ENCODE measurements around the gene BPI.
"Not testable (repeated sequence)": the region's sequence is repeated elsewhere in the genome, so short reads cannot be mapped to it uniquely, and the experiment has no call there.

BPI gene

DNA sequence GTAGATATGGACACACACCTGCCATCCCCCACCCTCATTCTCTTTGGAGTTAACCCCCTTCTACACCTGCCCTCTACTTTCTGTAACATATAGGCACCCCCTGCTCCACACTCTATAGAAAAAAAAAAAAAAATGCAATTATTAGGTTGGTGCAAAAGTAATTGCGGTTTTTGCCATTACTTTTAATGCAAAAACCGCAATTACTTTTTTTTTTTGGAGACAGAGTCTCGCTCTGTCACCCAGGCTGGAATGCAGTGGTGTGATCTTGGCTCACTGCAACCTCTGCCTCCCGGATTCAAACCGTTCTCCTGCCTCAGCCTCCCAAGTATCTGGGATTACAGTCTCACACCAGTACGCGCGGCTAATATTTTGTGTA, 35.6 kb downstream of the BPI start:
- POLR2A ChIA-PET; H3K4me1 ChIP-seq (ENCODE audit: control extremely low read depth in 1 of 4, control insufficient read depth in 4 of 4, insufficient read depth in 4 of 4, low read length in 3 of 4); H3K27ac ChIP-seq (ENCODE audit: insufficient read depth in 1 of 2, low read depth in 1 of 2, low read length in 2 of 2, poor library complexity in 1 of 2, severe bottlenecking in 2 of 2); H3K4me3 ChIP-seq (ENCODE audit: control insufficient read depth in 1 of 7, extremely low read depth in 1 of 7, insufficient read depth in 4 of 7, low read depth in 2 of 7, low read length in 6 of 7); DNase-seq; H3K36me3 ChIP-seq (ENCODE audit: control insufficient read depth in 4 of 4, insufficient read depth in 4 of 4, low read length in 3 of 4): not testable (repeated sequence)
- CTCF ChIA-PET = interaction anchor here (1.0 kb wide), 1 partner anchor 33 kb away, joined by 3 read pairs; no protein-coding TSS in a partner anchor
- Histone ChIP-seq H3K27me3 (replicated peaks in 2 of 5; ENCODE audit: control insufficient read depth in 4 of 5, insufficient read depth in 5 of 5, low read length in 4 of 5) (peaks cover 0 to 47% (median 22%) of the 10 kb centered on the region in 5 experiments), H3K9me3 (ENCODE audit: control extremely low read depth in 1 of 5, control insufficient read depth in 4 of 5, insufficient read depth in 2 of 5, low read depth in 1 of 5, low read length in 4 of 5) (peaks cover 0 to 27% (median 13%) of the 10 kb centered on the region in 5 experiments)
- 74% methylated on average over 3 of the region's 8 CpGs for WGBS (ENCODE audit: insufficient coverage)

DNA sequence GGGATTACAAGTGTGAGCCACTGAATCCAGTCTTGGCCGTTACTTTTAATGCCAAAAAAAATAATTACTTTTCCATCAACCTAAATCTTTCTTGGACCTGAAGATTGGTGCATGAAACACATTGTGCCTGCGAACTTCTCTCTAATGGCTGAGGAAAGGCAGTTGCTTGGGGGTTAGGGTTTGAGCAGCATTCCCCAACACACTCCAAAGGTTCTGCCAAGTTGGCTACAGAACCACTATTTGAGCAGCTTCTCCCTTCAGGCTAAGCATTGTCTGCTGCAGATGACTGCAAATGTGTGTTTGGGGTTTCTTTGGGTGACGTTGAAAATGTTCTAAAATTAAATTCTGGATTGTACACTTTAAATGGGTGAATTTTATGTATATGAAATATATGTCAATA, 36.0 kb downstream of the BPI start:
- POLR2A ChIA-PET = no interaction called here
- 50% methylated on average over 1 of the region's 3 CpGs for WGBS (ENCODE audit: insufficient coverage)
- H3K36me3 ChIP-seq (ENCODE audit: control insufficient read depth in 4 of 4, insufficient read depth in 4 of 4, low read length in 3 of 4) = no peaks in the 10 kb centered on the region
- H3K27me3 ChIP-seq (replicated peaks in 2 of 5; ENCODE audit: control insufficient read depth in 4 of 5, insufficient read depth in 5 of 5, low read length in 4 of 5) = peaks cover 0 to 47% (median 22%) of the 10 kb centered on the region in 5 experiments
- H3K4me1 ChIP-seq (ENCODE audit: control extremely low read depth in 1 of 4, control insufficient read depth in 4 of 4, insufficient read depth in 4 of 4, low read length in 3 of 4) = no peaks in the 10 kb centered on the region
- no peak overlapping the region for H3K4me3 ChIP-seq (ENCODE audit: control insufficient read depth in 1 of 7, extremely low read depth in 1 of 7, insufficient read depth in 4 of 7, low read depth in 2 of 7, low read length in 6 of 7)
- no peak for DNase-seq
- peaks cover 0 to 27% (median 13%) of the 10 kb centered on the region in 5 experiments for H3K9me3 ChIP-seq (ENCODE audit: control extremely low read depth in 1 of 5, control insufficient read depth in 4 of 5, insufficient read depth in 2 of 5, low read depth in 1 of 5, low read length in 4 of 5)
- H3K27ac ChIP-seq (ENCODE audit: insufficient read depth in 1 of 2, low read depth in 1 of 2, low read length in 2 of 2, poor library complexity in 1 of 2, severe bottlenecking in 2 of 2) = no peak overlapping the region
- CTCF ChIA-PET = interaction anchor here (1.0 kb wide), 1 partner anchor 33 kb away, joined by 3 read pairs; no protein-coding TSS in a partner anchor

DNA sequence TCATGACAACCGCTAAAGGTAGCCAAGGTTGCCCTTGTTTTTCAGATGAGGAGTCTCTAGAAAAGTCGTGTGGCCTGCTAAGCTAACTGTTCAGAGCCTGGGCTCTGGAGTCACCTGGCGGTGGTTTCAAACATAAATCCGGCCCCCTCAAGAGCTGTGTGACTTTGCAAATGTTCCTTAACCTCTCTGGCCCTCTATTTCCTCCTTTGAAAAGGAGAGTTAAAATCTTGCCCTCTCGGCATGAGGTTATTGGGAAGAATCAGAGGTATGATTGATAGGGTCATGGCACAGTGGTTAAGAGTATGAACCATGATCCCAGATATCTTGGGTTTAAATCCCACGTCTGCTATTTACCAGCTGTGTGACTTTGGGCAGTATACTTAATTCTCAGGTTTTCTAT, 36.7 kb downstream of the BPI start:
- Histone ChIP-seq H3K27ac (ENCODE audit: insufficient read depth in 1 of 2, low read depth in 1 of 2, low read length in 2 of 2, poor library complexity in 1 of 2, severe bottlenecking in 2 of 2) (no peak overlapping the region), H3K4me3 (ENCODE audit: control insufficient read depth in 1 of 7, extremely low read depth in 1 of 7, insufficient read depth in 4 of 7, low read depth in 2 of 7, low read length in 6 of 7) (no peak overlapping the region), H3K36me3 (ENCODE audit: control insufficient read depth in 4 of 4, insufficient read depth in 4 of 4, low read length in 3 of 4) (no peaks in the 10 kb centered on the region), H3K4me1 (ENCODE audit: control extremely low read depth in 1 of 4, control insufficient read depth in 4 of 4, insufficient read depth in 4 of 4, low read length in 3 of 4) (no peaks in the 10 kb centered on the region), H3K9me3 (ENCODE audit: control extremely low read depth in 1 of 5, control insufficient read depth in 4 of 5, insufficient read depth in 2 of 5, low read depth in 1 of 5, low read length in 4 of 5) (peaks cover 0 to 23% (median 13%) of the 10 kb centered on the region in 5 experiments), H3K27me3 (replicated peaks in 2 of 5; ENCODE audit: control insufficient read depth in 4 of 5, insufficient read depth in 5 of 5, low read length in 4 of 5) (peaks cover 0 to 40% (median 21%) of the 10 kb centered on the region in 5 experiments)
- ChIA-PET CTCF (no interaction called here), POLR2A (no interaction called here)
- 86% methylated on average over 3 of the region's 6 CpGs for WGBS (ENCODE audit: insufficient coverage)
- no peak for DNase-seq

DNA sequence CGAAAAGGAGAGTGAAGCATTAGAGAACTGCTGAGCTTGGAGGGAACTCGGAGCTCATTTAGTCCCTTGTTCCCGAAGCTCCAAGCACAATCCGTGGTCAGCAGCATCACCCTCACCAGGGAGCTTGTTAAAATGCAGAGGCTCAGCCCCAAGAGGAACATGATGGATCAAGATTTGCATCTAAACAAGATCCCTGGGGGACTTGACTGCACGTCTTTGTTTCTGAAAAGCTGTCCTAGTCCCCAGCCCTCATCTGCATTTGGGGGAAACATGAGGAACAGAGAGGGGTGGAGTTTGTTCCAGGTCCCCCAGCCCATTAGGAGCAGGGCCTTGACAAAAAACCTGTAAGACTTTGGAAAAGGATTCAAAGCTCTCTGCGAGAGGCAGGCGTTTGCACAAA, 38.3 kb downstream of the BPI start:
- Histone ChIP-seq H3K9me3 (ENCODE audit: control extremely low read depth in 1 of 5, control insufficient read depth in 4 of 5, insufficient read depth in 2 of 5, low read depth in 1 of 5, low read length in 4 of 5) (peaks cover 0 to 14% (median 7%) of the 10 kb centered on the region in 5 experiments), H3K4me1 (ENCODE audit: control extremely low read depth in 1 of 4, control insufficient read depth in 4 of 4, insufficient read depth in 4 of 4, low read length in 3 of 4) (no peaks in the 10 kb centered on the region), H3K27me3 (replicated peaks in 2 of 5; ENCODE audit: control insufficient read depth in 4 of 5, insufficient read depth in 5 of 5, low read length in 4 of 5) (peaks cover 0 to 25% (median 20%) of the 10 kb centered on the region in 5 experiments), H3K27ac (ENCODE audit: insufficient read depth in 1 of 2, low read depth in 1 of 2, low read length in 2 of 2, poor library complexity in 1 of 2, severe bottlenecking in 2 of 2) (no peak overlapping the region), H3K4me3 (ENCODE audit: control insufficient read depth in 1 of 7, extremely low read depth in 1 of 7, insufficient read depth in 4 of 7, low read depth in 2 of 7, low read length in 6 of 7) (no peak overlapping the region), H3K36me3 (ENCODE audit: control insufficient read depth in 4 of 4, insufficient read depth in 4 of 4, low read length in 3 of 4) (no peaks in the 10 kb centered on the region)
- 58% methylated on average over 6 of the region's 7 CpGs for WGBS (ENCODE audit: insufficient coverage)
- no peak for DNase-seq
- POLR2A ChIA-PET = no interaction called here
- CTCF ChIA-PET = no interaction called here

DNA sequence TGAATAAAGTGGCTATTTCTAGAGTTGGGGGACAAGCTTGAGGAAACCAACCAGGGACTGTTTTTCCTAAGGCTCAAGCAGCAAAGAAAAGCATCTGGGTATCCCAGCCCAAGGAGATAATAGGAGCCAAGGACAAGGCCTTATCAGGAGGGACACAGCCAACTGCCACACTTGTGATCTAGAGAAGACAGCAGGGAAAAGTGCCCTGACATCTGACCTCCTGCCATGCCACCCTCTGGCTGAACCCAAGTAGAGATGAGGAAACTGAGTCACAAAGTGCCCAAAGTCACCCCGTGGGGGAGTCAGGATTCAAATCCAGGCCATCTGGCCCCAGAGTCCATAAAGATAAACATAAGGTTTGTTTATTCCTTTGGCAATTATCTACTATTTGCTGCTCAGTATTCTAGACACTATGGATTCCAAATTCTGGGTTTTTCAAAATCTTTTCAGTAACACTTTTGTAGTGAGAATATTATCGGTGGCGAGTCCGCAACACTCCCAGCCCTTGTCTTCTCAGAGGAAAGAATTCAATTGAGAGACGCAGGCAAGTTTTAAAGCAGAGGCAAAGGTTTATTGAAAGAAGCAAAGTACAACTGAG, 38.9 kb downstream of the BPI start:
- H3K36me3 ChIP-seq (ENCODE audit: control insufficient read depth in 4 of 4, insufficient read depth in 4 of 4, low read length in 3 of 4) = no peaks in the 10 kb centered on the region
- ChIA-PET POLR2A (no interaction called here), CTCF (no interaction called here)
- H3K27me3 ChIP-seq (replicated peaks in 2 of 5; ENCODE audit: control insufficient read depth in 4 of 5, insufficient read depth in 5 of 5, low read length in 4 of 5) = peaks cover 0 to 21% (median 16%) of the 10 kb centered on the region in 5 experiments
- peaks cover 0 to 9% (median 5%) of the 10 kb centered on the region in 5 experiments for H3K9me3 ChIP-seq (ENCODE audit: control extremely low read depth in 1 of 5, control insufficient read depth in 4 of 5, insufficient read depth in 2 of 5, low read depth in 1 of 5, low read length in 4 of 5)
- no peak overlapping the region for H3K27ac ChIP-seq (ENCODE audit: insufficient read depth in 1 of 2, low read depth in 1 of 2, low read length in 2 of 2, poor library complexity in 1 of 2, severe bottlenecking in 2 of 2)
- no peaks in the 10 kb centered on the region for H3K4me1 ChIP-seq (ENCODE audit: control extremely low read depth in 1 of 4, control insufficient read depth in 4 of 4, insufficient read depth in 4 of 4, low read length in 3 of 4)
- 95% methylated on average over 5 of the region's 5 CpGs for WGBS (ENCODE audit: insufficient coverage)
- no peak for DNase-seq
- no peak overlapping the region for H3K4me3 ChIP-seq (ENCODE audit: control insufficient read depth in 1 of 7, extremely low read depth in 1 of 7, insufficient read depth in 4 of 7, low read depth in 2 of 7, low read length in 6 of 7)

DNA sequence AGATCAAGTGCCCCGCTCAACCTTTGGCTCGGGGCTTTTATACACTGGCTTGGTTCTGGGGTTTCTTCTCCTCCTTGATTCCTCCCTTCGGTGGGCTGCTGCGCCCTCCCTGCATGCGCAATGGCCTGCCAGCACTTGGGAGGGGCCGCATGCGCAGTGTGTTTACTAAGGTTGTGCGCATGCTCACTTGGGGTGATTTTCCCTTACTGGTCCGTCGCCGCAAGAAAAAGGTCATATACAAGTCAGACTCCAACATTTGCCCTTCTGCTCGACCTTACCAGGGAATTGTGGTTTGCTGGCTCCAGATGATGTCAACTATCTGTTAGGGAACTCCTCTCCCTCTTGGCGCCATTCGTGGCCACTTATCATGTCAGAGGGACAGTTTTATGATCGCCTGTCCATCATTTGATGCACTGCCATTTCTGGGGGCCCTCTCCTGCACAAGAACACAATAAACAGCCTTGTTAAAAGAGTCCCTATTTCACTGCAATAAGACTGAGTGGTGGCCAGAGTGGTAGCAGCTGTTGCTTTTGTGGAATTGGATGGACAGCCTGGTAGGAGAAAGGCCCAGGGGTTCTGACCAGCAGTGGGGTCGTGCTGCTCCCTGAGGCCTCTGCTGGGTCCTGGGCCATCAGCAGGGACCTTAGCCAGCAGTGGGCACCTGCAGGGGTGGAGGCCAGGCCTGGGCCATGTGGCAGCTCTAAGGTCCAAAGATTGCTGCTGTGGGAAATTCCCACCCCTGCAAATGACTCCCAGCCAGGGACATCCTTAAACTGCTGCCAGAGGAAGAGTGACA, 39.6 kb downstream of the BPI start:
- peaks cover 0 to 20% (median 10%) of the 10 kb centered on the region in 5 experiments for H3K27me3 ChIP-seq (replicated peaks in 2 of 5; ENCODE audit: control insufficient read depth in 4 of 5, insufficient read depth in 5 of 5, low read length in 4 of 5)
- DNase-seq = no peak
- WGBS (ENCODE audit: insufficient coverage) = 88% methylated on average over 13 of the region's 16 CpGs
- H3K4me3 ChIP-seq (ENCODE audit: control insufficient read depth in 1 of 7, extremely low read depth in 1 of 7, insufficient read depth in 4 of 7, low read depth in 2 of 7, low read length in 6 of 7) = no peak overlapping the region
- H3K36me3 ChIP-seq (ENCODE audit: control insufficient read depth in 4 of 4, insufficient read depth in 4 of 4, low read length in 3 of 4) = no peaks in the 10 kb centered on the region
- H3K4me1 ChIP-seq (ENCODE audit: control extremely low read depth in 1 of 4, control insufficient read depth in 4 of 4, insufficient read depth in 4 of 4, low read length in 3 of 4) = no peaks in the 10 kb centered on the region
- ChIA-PET POLR2A (no interaction called here), CTCF (no interaction called here)
- H3K9me3 ChIP-seq (ENCODE audit: control extremely low read depth in 1 of 5, control insufficient read depth in 4 of 5, insufficient read depth in 2 of 5, low read depth in 1 of 5, low read length in 4 of 5) = peaks cover 0 to 3% (median 0%) of the 10 kb centered on the region in 5 experiments
- H3K27ac ChIP-seq (ENCODE audit: insufficient read depth in 1 of 2, low read depth in 1 of 2, low read length in 2 of 2, poor library complexity in 1 of 2, severe bottlenecking in 2 of 2) = no peak overlapping the region

DNA sequence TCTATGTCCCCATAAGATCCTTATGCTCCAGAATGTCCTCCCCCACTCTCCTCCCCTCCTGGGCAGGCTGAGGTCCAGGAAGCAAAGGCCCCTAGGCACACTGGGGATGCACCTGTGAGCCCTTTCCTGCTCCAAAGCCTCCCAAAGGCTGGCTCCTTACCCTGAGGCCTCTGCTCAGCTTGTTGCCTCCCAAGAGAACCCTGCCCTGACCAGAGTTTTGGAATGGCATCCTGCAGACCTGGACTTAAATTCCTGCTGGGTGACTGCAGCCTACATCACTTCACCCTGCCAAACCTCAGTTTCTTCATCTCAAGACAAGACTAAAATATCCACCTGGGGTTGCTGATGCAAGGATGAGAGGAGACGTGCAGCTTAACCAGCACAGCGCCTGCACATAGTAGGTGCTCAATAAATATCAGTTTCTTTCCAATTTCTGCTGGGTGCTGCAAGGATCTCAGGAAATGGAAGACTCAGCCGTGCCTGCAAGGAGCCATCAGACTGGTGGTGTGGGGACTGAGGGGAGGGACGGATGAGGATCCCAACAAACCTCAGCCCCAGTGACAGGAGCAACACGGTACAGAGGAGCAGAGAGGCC, 40.2 kb downstream of the BPI start:
- no peaks in the 10 kb centered on the region for H3K9me3 ChIP-seq (ENCODE audit: control extremely low read depth in 1 of 5, control insufficient read depth in 4 of 5, insufficient read depth in 2 of 5, low read depth in 1 of 5, low read length in 4 of 5)

More for the DNA sequence above, 40.2 kb downstream of the BPI start:
- POLR2A ChIA-PET = no interaction called here
- Histone ChIP-seq H3K4me1 (ENCODE audit: control extremely low read depth in 1 of 4, control insufficient read depth in 4 of 4, insufficient read depth in 4 of 4, low read length in 3 of 4) (no peaks in the 10 kb centered on the region), H3K4me3 (ENCODE audit: control insufficient read depth in 1 of 7, extremely low read depth in 1 of 7, insufficient read depth in 4 of 7, low read depth in 2 of 7, low read length in 6 of 7) (no peak overlapping the region), H3K27ac (ENCODE audit: insufficient read depth in 1 of 2, low read depth in 1 of 2, low read length in 2 of 2, poor library complexity in 1 of 2, severe bottlenecking in 2 of 2) (no peak overlapping the region), H3K36me3 (ENCODE audit: control insufficient read depth in 4 of 4, insufficient read depth in 4 of 4, low read length in 3 of 4) (no peaks in the 10 kb centered on the region), H3K27me3 (replicated peaks in 2 of 5; ENCODE audit: control insufficient read depth in 4 of 5, insufficient read depth in 5 of 5, low read length in 4 of 5) (peaks cover 0 to 20% (median 13%) of the 10 kb centered on the region in 5 experiments)
- CTCF ChIA-PET = no interaction called here
- no peak for DNase-seq
- WGBS (ENCODE audit: insufficient coverage) = 95% methylated on average over 5 of the region's 5 CpGs
